SU-DHL-6 (cell line): ENCODE measurements around the gene SINHCAF.

ENCODE experiments used
- H2AFZ ChIP-seq: fragments of 200-600 bp; sonication (generic); 2 replicates; pipeline ENCODE4 v1.6.1; 2014; ENCODE audit warnings: low read depth, mild to moderate bottlenecking, moderate library complexity, mixed read lengths, antibody characterized with exemption, low read length; ENCODE audit not compliant: severe bottlenecking
- H3F3A ChIP-seq: fragments of 200-600 bp; shearing (Covaris generic); 2 replicates; pipeline ENCODE4 v1.6.0; 2016; ENCODE audit warnings: antibody characterized with exemption, mild to moderate bottlenecking; ENCODE audit not compliant: insufficient read depth
- H3K27ac ChIP-seq: fragments of 200-600 bp; sonication (generic); 2 replicates; pipeline ENCODE4 v1.5.1; 2016; ENCODE audit warnings: low read depth, mild to moderate bottlenecking, low read length, moderate library complexity, mixed read lengths
- H3K27me3 ChIP-seq: fragments of 200-600 bp; sonication (generic), shearing (Covaris generic); 2 replicates; pipeline ENCODE4 v1.6.0; 2014; ENCODE audit warnings: mild to moderate bottlenecking, low read length
- H3K36me3 ChIP-seq: fragments of 200-600 bp; sonication (generic); 2 replicates; pipeline ENCODE4 v1.6.1; 2014; ENCODE audit warnings: mild to moderate bottlenecking, low read length, mixed read lengths
- H3K4me2 ChIP-seq: fragments of 300-600, 200-600 bp; shearing (Covaris generic), sonication (generic); 2 replicates; pipeline ENCODE4 v1.6.0; 2014; ENCODE audit warnings: low read length, low read depth, mild to moderate bottlenecking; ENCODE audit not compliant: poor library complexity, severe bottlenecking
- H3K4me3 ChIP-seq: fragments of 200-600 bp; sonication (generic); 2 replicates; pipeline ENCODE4 v1.5.1; 2014; ENCODE audit warnings: antibody characterized with exemption, low read length, mild to moderate bottlenecking, mixed read lengths; ENCODE audit not compliant: insufficient read depth, poor library complexity, severe bottlenecking
- H3K79me2 ChIP-seq: fragments of 200-600 bp; sonication (generic); 2 replicates; pipeline ENCODE4 v1.6.1; 2014; ENCODE audit warnings: mild to moderate bottlenecking, low read length, moderate library complexity; ENCODE audit not compliant: insufficient read depth
- H3K9ac ChIP-seq: fragments of 200-600 bp; sonication (generic); 2 replicates; pipeline ENCODE4 v1.7.0; 2014; ENCODE audit warnings: mild to moderate bottlenecking, low read length
- H3K9me2 ChIP-seq: fragments of 200-600 bp; sonication (generic); replicated peaks from 2 replicates; pipeline ENCODE4 v1.6.1; 2014; ENCODE audit warnings: low read length; ENCODE audit not compliant: insufficient read depth
- H3K9me3 ChIP-seq: fragments of 200-600 bp; sonication (generic); 2 replicates; pipeline ENCODE4 v1.6.1; 2014; ENCODE audit warnings: low read length, mixed read lengths; ENCODE audit not compliant: insufficient read depth
- H4K20me1 ChIP-seq: fragments of 200-600 bp; sonication (generic); 2 replicates; pipeline ENCODE4 v1.6.1; 2014; ENCODE audit warnings: low read depth, mild to moderate bottlenecking, antibody characterized with exemption, low read length, moderate library complexity, mixed read lengths
- EZH2phosphoT487 ChIP-seq: fragments of 200-600 bp; sonication (generic), shearing (Covaris generic); conservative IDR thresholded peaks from 2 replicates; pipeline ENCODE4 v1.6.1; 2018; ENCODE audit warnings: mild to moderate bottlenecking, antibody characterized with exemption, low read length, moderate library complexity, mixed read lengths
- TF ChIP-seq, protein P1 (sequence below): fragments of 200-600 bp; sonication (generic); IDR thresholded peaks from one replicate; pipeline ENCODE4 v1.5.1; 2017; ENCODE audit warnings: antibody characterized with exemption, mild to moderate bottlenecking, low read length, moderate library complexity; ENCODE audit not compliant: insufficient read depth, poor library complexity, severe bottlenecking

Gene SINHCAF

GRCh38 chr12:31248815-31249214, 77.1 kb downstream of the SINHCAF start:
- H4K20me1 ChIP-seq = no peaks in the 10 kb centered on the region
- no peak overlapping the region for H3K4me3 ChIP-seq
- no peaks in the 10 kb centered on the region for H3K27me3 ChIP-seq
- no peak for TF ChIP-seq EZH2phosphoT487
- TF ChIP-seq, protein P1, sequence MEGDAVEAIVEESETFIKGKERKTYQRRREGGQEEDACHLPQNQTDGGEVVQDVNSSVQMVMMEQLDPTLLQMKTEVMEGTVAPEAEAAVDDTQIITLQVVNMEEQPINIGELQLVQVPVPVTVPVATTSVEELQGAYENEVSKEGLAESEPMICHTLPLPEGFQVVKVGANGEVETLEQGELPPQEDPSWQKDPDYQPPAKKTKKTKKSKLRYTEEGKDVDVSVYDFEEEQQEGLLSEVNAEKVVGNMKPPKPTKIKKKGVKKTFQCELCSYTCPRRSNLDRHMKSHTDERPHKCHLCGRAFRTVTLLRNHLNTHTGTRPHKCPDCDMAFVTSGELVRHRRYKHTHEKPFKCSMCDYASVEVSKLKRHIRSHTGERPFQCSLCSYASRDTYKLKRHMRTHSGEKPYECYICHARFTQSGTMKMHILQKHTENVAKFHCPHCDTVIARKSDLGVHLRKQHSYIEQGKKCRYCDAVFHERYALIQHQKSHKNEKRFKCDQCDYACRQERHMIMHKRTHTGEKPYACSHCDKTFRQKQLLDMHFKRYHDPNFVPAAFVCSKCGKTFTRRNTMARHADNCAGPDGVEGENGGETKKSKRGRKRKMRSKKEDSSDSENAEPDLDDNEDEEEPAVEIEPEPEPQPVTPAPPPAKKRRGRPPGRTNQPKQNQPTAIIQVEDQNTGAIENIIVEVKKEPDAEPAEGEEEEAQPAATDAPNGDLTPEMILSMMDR = no peak
- H3K9me3 ChIP-seq = no peaks in the 10 kb centered on the region
- no peak overlapping the region for H3K9ac ChIP-seq
- no peak overlapping the region for H3K4me2 ChIP-seq
- H3K27ac ChIP-seq = no peak overlapping the region
- H3K79me2 ChIP-seq = no peaks in the 10 kb centered on the region
- H3K36me3 ChIP-seq = no peaks in the 10 kb centered on the region
- H3K9me2 ChIP-seq = no peaks in the 10 kb centered on the region
- no peak overlapping the region for H2AFZ ChIP-seq
- H3F3A ChIP-seq = no peaks in the 10 kb centered on the region

- Histone ChIP-seq H3K27me3 (no peaks in the 10 kb centered on the region), H3K79me2 (no peaks in the 10 kb centered on the region), H4K20me1 (no peaks in the 10 kb centered on the region), H3K27ac (no peak overlapping the region), H3K9me2 (no peaks in the 10 kb centered on the region), H3K4me3 (no peak overlapping the region), H3K9me3 (no peaks in the 10 kb centered on the region), H3K9ac (no peak overlapping the region), H2AFZ (no peak overlapping the region), H3K36me3 (no peaks in the 10 kb centered on the region), H3F3A (no peaks in the 10 kb centered on the region), H3K4me2 (no peak overlapping the region)
- TF ChIP-seq, protein P1 = no peak
- TF ChIP-seq EZH2phosphoT487 = no peak
Measured at GRCh38 chr12:31248337-31248736, 77.6 kb downstream of the SINHCAF start.

DNA sequence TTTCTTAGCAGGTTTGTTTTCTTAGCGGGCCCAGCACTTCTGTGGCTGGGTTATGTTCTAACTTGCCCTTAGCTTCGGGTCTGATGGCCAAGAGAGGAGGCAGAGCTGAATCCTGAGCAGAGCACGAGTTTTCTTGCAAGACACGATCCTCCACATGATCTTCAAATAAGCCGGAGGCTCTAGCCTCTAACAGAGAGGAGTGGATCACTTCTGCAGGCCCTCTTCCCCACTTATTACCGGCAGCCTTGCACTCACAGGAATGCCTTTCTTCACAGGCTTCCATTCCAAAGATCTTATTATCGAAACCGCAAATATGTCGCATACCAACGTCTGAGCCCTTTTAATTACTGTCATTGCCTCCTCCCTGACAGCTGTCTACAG, 79.5 kb downstream of the SINHCAF start:
- Histone ChIP-seq H3K9ac (no peak overlapping the region), H3K4me2 (no peak overlapping the region), H3F3A (no peaks in the 10 kb centered on the region), H3K9me3 (no peaks in the 10 kb centered on the region), H3K27ac (no peak overlapping the region), H3K27me3 (no peaks in the 10 kb centered on the region), H3K79me2 (no peaks in the 10 kb centered on the region), H3K9me2 (no peaks in the 10 kb centered on the region), H3K36me3 (no peaks in the 10 kb centered on the region), H2AFZ (no peak overlapping the region), H3K4me3 (no peak overlapping the region), H4K20me1 (no peaks in the 10 kb centered on the region)
- TF ChIP-seq EZH2phosphoT487 = no peak
- TF ChIP-seq, protein P1 = no peak
